Measurements from ENCODE around the gene CFAP65. TPM values are rescaled to one million over a fixed set of nuclear protein-coding genes. Genes with fewer than 3 reads are reported as not detected.

Gene CFAP65
- total RNA-seq, 6 donors from 2014 or later: 0.26 to 18.7 (median 10.7) TPM

DNA sequence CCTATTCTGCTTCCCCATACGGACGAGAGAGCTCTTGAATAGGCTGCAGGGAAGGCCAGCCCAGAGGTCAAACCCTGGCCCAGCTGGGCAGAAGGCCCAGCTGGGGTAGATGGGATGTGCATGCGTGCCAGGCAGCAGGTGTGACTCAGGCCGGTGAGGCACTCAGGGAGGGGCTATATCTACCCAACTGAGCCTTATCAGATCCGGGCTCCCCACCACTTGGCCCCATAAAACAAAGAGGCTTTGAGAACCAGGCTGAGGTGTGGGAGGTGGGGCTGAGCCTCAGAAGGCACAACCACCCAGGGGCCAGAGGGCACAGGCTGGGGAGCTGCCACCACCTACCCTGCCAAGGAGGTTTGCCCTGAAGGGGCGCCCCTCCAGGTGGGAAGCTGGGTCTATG is 8.0 kb upstream of the CFAP65 start:
- peaks cover 0 to 4% (median 0%) of the 10 kb centered on the region in 4 donors for H3K27me3 ChIP-seq
- DNase-seq (no peak), ATAC-seq (ENCODE audit: low FRiP score in 2 of 2) (peak in 1 of 2 donors; percentile 6)
- no peaks in the 10 kb centered on the region for H3K36me3 ChIP-seq
- no peaks in the 10 kb centered on the region for H3K4me1 ChIP-seq
- no peak overlapping the region for H3K27ac ChIP-seq
- no peaks in the 10 kb centered on the region for H3K9me3 ChIP-seq
- WGBS, 2 donors: 63 to 77% methylated on average over 6 of the region's 6 CpGs
- no peak overlapping the region for H3K4me3 ChIP-seq
- TF ChIP-seq, protein P1, sequence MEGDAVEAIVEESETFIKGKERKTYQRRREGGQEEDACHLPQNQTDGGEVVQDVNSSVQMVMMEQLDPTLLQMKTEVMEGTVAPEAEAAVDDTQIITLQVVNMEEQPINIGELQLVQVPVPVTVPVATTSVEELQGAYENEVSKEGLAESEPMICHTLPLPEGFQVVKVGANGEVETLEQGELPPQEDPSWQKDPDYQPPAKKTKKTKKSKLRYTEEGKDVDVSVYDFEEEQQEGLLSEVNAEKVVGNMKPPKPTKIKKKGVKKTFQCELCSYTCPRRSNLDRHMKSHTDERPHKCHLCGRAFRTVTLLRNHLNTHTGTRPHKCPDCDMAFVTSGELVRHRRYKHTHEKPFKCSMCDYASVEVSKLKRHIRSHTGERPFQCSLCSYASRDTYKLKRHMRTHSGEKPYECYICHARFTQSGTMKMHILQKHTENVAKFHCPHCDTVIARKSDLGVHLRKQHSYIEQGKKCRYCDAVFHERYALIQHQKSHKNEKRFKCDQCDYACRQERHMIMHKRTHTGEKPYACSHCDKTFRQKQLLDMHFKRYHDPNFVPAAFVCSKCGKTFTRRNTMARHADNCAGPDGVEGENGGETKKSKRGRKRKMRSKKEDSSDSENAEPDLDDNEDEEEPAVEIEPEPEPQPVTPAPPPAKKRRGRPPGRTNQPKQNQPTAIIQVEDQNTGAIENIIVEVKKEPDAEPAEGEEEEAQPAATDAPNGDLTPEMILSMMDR (IDR thresholded peaks at IDR 0.05): no peak
- TF ChIP-seq EP300 (IDR thresholded peaks at IDR 0.05): no peak

GRCh38 chr2:219045937-219046550 is 4.7 kb upstream of the CFAP65 start:
- DNase-seq (no peak), ATAC-seq (ENCODE audit: low FRiP score in 2 of 2) (no peak)
- Histone ChIP-seq H3K9me3 (no peaks in the 10 kb centered on the region), H3K27ac (no peak overlapping the region), H3K27me3 (peaks cover 0 to 4% (median 1%) of the 10 kb centered on the region in 4 donors), H3K4me3 (no peak overlapping the region), H3K4me1 (no peaks in the 10 kb centered on the region), H3K36me3 (no peaks in the 10 kb centered on the region)
- 4 to 9% methylated on average over 6 of the region's 6 CpGs for WGBS, 2 donors
- TF ChIP-seq, protein P1 (IDR thresholded peaks at IDR 0.05): no peak
- TF ChIP-seq POLR2A (IDR thresholded peaks at IDR 0.05) (no peak), POLR2AphosphoS5 (IDR thresholded peaks at IDR 0.05) (no peak), EP300 (IDR thresholded peaks at IDR 0.05) (no peak)

DNA sequence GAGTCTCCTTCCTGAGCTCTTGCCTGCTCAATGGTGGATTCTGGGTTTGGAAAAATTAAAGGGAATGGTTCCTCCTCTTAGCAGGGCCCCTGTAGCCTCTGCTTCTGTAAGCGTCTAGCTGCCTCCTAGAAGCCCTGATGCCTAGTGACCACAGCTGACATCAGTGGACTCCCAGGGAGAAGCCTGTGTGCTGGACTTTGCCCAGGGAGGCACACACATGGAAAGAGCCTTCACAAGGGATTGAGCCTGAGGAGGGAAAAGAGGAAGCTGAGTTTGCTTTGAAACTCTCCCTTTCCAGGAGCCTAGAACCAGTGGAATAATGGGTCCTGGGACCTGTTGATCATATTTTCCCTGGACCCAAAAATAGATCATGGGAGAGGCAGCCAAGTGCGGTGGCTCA is 1.4 kb upstream of the CFAP65 start:
- ATAC-seq (ENCODE audit: low FRiP score in 2 of 2) (no peak), DNase-seq (no peak)
- Histone ChIP-seq H3K27me3 (peaks cover 0 to 8% (median 0%) of the 10 kb centered on the region in 4 donors), H3K9me3 (no peaks in the 10 kb centered on the region), H3K4me3 (no peak overlapping the region), H3K27ac (no peak overlapping the region), H3K36me3 (no peaks in the 10 kb centered on the region), H3K4me1 (no peaks in the 10 kb centered on the region)
- WGBS, 2 donors: 79 to 91% methylated on average over 2 of the region's 2 CpGs
- TF ChIP-seq EP300 (IDR thresholded peaks at IDR 0.05) (no peak), POLR2AphosphoS5 (IDR thresholded peaks at IDR 0.05) (no peak), POLR2A (IDR thresholded peaks at IDR 0.05) (no peak)
- TF ChIP-seq, protein P1 (IDR thresholded peaks at IDR 0.05): no peak

GRCh38 chr2:219042157-219042556 is 841 bp upstream of the CFAP65 start:
- ATAC-seq (ENCODE audit: low FRiP score in 2 of 2): no peak
- Histone ChIP-seq H3K27ac (no peak overlapping the region), H3K9me3 (no peaks in the 10 kb centered on the region), H3K4me1 (no peaks in the 10 kb centered on the region), H3K4me3 (no peak overlapping the region), H3K36me3 (no peaks in the 10 kb centered on the region), H3K27me3 (peaks cover 0 to 8% (median 0%) of the 10 kb centered on the region in 4 donors)
- TF ChIP-seq POLR2A (IDR thresholded peaks at IDR 0.05): no peak
- TF ChIP-seq, protein P1 (IDR thresholded peaks at IDR 0.05): no peak
- no peak for TF ChIP-seq EP300 (IDR thresholded peaks at IDR 0.05)
- TF ChIP-seq POLR2AphosphoS5 (IDR thresholded peaks at IDR 0.05): no peak
- DNase-seq: no peak
- WGBS, 2 donors: 80 to 85% methylated on average over 4 of the region's 4 CpGs

DNA sequence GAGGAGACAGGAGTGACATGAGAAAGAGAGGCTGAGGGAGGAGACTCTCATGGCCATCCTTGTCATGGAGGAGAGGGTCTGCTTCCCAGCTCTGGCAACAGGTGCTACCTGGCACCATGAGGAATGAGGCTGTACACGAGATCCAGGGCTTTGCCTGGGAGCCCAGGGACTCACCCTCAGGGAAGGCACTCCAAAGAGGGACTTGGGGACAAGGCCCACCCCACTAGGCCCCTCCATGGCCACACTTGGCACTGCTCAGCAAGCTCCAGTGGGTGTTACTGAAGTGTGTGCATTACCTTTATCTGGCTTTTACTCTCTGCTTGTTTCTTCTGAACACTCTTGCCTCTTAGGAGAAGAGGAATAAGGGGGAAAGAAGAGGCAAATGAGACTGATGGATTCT is 2.7 kb downstream of the CFAP65 start:
- whole genome bisulfite sequencing, 2 donors: 14 to 31% methylated on average over 1 of the region's 1 CpG
- no peaks in the 10 kb centered on the region for H3K9me3 ChIP-seq
- DNase-seq (no peak), ATAC-seq (ENCODE audit: low FRiP score in 2 of 2) (peak in 1 of 2 donors; percentile 24)
- peaks cover 0 to 8% (median 0%) of the 10 kb centered on the region in 4 donors for H3K27me3 ChIP-seq
- H3K27ac ChIP-seq: no peak overlapping the region
- no peak overlapping the region for H3K4me3 ChIP-seq
- TF ChIP-seq POLR2A (IDR thresholded peaks at IDR 0.05): no peak
- TF ChIP-seq, protein P1 (IDR thresholded peaks at IDR 0.05): no peak
- no peak for TF ChIP-seq EP300 (IDR thresholded peaks at IDR 0.05)
- TF ChIP-seq POLR2AphosphoS5 (IDR thresholded peaks at IDR 0.05): no peak
- no peaks in the 10 kb centered on the region for H3K36me3 ChIP-seq
- H3K4me1 ChIP-seq: no peaks in the 10 kb centered on the region

Data from upper lobe of left lung (tissue), 6 donors.